Uterus (tissue), 4 donors: Measurements from ENCODE around the gene ZFYVE28. TPM values are rescaled to one million over a fixed set of nuclear protein-coding genes. Genes with fewer than 3 reads are reported as not detected.

Source experiments
- DNase-seq, 2 donors: peaks; one replicate each; pipeline ENCODE4 v3.0.0-alpha.2; 2019 to 2020
- H3K27ac ChIP-seq, 2 donors: fragments of 200-600 bp; sonication (generic); 1 replicate in 1 of 2; 2 replicates in 1 of 2; pipeline ENCODE4 v1.5.1; 2016 to 2018
- H3K27me3 ChIP-seq, 2 donors: fragments of 200-600 bp; sonication (generic); one replicate each; pipeline ENCODE4 v1.5.1; 2018 to 2019; ENCODE audit warnings: control low read depth in 1 of 2
- H3K36me3 ChIP-seq, 2 donors: fragments of 200-600 bp; sonication (generic); one replicate each; pipeline ENCODE4 v1.5.1; 2019; ENCODE audit warnings: control low read depth in 1 of 2
- H3K4me1 ChIP-seq, 2 donors: fragments of 200-600 bp; sonication (generic); one replicate each; pipeline ENCODE4 v1.5.1; 2018 to 2019; ENCODE audit warnings: control low read depth in 1 of 2
- H3K4me3 ChIP-seq, 2 donors: fragments of 200-600 bp; sonication (generic); 1 replicate in 1 of 2; 2 replicates in 1 of 2; pipeline ENCODE4 v1.5.1; 2018 to 2019; ENCODE audit warnings: mild to moderate bottlenecking in 1 of 2
- H3K9me3 ChIP-seq, 2 donors: fragments of 200-600 bp; sonication (generic); one replicate each; pipeline ENCODE4 v1.5.1; 2019; ENCODE audit warnings: control low read depth in 1 of 2
- POLR2A ChIP-seq, 2 donors: fragments of 450-650 bp; IDR thresholded peaks; one replicate each; pipeline ENCODE4 v1.6.1; 2016; ENCODE audit warnings: antibody characterized with exemption in 2 of 2, mild to moderate bottlenecking in 1 of 2, moderate library complexity in 1 of 2
- intact Hi-C: fragments of 100-400 bp; cut with DNase I; formaldehyde crosslinking; loops from one replicate; pipeline ENCODE4 v1.15.1; 2023; ENCODE audit warnings: low total_unique reads
- total RNA-seq, 4 donors: library from RNA; depleted of rRNA in 3 of 4; stranded (reverse); fragments of >200 nt in 3 of 4; gene quantifications; one replicate each; pipeline versions ENCODE4 v1.1.0 to v1.2.4, GENCODE V29; 2014 to 2023
- TF ChIP-seq, protein P1 (sequence below), 4 experiments: fragments of 200-600 bp in 2 of 4; fragments of 450-650 bp in 2 of 4; sonication (generic) in 2 of 4; IDR thresholded peaks; one replicate each; pipeline ENCODE4 v1.5.1; 2016 to 2019; ENCODE audit warnings: antibody characterized with exemption in 4 of 4, mild to moderate bottlenecking in 2 of 4, moderate library complexity in 1 of 4
- donor health status: DM: yes; HTN: yes; CAD: no.

Gene ZFYVE28
- total RNA-seq, 4 donors from 2014 or later, result 5.4 to 16.7 (median 13.4) TPM

DNA sequence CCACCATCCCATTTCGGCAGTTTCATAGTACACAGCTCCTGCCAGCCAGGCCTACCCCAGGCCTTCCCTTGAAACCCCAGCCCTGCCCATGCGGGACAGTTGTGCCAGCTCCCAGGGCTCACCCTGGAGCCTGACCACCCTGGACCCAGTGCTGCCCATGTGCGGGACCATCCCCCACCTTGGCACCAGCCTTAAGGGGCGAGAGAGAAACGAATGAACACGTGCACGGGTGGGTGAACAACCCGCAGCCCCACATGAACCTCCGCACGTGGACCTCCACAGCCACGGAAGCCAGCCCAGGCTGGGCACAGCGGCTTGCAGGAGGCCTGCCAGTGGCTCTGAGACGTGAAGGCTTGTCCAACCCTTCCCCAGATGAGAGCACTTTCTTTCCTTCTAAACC lies 80.5 kb downstream of the ZFYVE28 start:
- H3K36me3 ChIP-seq, result no peaks in the 10 kb centered on the region

DNA sequence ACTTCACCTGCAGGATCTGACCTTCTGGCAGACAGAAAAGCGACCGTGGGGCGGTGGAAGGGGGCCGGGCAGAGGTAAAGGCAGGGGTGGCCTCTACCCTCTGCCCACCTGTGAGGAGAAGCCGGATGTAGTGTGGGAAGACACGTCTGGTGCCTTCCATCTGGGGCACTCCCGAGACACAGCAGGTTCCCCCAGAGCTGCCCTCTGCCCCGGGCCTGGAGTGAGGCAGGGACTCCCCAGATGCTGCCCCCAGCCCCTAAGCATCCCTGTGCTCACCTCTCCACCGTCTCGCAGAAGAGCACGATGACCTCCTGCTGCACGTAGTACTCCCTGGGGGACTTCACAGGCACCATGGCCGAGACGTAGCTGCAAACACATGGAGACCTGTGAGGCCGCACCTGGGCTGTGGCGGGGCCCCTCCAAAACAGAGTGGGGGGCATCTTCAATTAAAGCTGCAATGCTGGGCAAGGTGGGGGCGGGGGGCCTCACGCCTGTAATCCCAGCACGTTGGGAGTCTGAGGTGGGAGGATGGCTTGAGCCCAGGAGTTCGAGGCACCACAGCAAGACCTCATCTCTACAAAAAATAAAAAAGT lies 81.2 kb downstream of the ZFYVE28 start:
- Histone ChIP-seq H3K27ac (no peak overlapping the region), H3K27me3 (no peaks in the 10 kb centered on the region), H3K4me1 (no peaks in the 10 kb centered on the region), H3K36me3 (no peaks in the 10 kb centered on the region), H3K4me3 (no peak overlapping the region), H3K9me3 (no peaks in the 10 kb centered on the region)
- intact Hi-C loops, result no loop called here
- TF ChIP-seq, protein P1, sequence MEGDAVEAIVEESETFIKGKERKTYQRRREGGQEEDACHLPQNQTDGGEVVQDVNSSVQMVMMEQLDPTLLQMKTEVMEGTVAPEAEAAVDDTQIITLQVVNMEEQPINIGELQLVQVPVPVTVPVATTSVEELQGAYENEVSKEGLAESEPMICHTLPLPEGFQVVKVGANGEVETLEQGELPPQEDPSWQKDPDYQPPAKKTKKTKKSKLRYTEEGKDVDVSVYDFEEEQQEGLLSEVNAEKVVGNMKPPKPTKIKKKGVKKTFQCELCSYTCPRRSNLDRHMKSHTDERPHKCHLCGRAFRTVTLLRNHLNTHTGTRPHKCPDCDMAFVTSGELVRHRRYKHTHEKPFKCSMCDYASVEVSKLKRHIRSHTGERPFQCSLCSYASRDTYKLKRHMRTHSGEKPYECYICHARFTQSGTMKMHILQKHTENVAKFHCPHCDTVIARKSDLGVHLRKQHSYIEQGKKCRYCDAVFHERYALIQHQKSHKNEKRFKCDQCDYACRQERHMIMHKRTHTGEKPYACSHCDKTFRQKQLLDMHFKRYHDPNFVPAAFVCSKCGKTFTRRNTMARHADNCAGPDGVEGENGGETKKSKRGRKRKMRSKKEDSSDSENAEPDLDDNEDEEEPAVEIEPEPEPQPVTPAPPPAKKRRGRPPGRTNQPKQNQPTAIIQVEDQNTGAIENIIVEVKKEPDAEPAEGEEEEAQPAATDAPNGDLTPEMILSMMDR (IDR thresholded peaks at IDR 0.05), result no peak
- TF ChIP-seq POLR2A (IDR thresholded peaks at IDR 0.05), result no peak
- DNase-seq, result no peak

More for the DNA sequence above, 80.5 kb downstream of the ZFYVE28 start:
- intact Hi-C loops, result no loop called here
- Histone ChIP-seq H3K9me3 (no peaks in the 10 kb centered on the region), H3K4me3 (no peak overlapping the region), H3K27ac (no peak overlapping the region), H3K4me1 (no peaks in the 10 kb centered on the region), H3K27me3 (no peaks in the 10 kb centered on the region)
- TF ChIP-seq, protein P1 (IDR thresholded peaks at IDR 0.05), result no peak
- TF ChIP-seq POLR2A (IDR thresholded peaks at IDR 0.05), result no peak
- DNase-seq, result no peak

DNA sequence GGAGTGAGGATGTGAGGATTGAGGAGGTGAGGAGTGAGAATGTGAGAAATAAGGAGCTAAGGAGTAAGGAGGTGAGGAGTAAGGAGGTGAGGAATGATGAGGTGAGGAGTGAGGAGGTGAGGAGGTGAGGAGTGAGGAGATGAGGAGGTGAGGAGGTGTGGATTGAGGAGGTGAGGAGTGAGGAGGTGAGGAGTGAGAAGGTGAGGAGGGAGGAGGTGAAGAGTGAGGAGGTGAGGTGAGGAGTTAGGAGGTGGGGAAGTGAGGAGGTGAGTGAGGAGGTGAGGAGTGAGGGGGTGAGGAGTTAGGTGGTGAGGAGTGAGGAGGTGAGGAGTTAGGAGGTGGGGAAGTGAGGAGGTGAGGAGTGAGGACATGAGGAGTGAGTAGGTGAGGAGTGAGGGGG lies 81.8 kb downstream of the ZFYVE28 start:
- Histone ChIP-seq H3K27ac (no peak overlapping the region), H3K4me3 (no peak overlapping the region), H3K36me3 (no peaks in the 10 kb centered on the region), H3K4me1 (no peaks in the 10 kb centered on the region), H3K9me3 (no peaks in the 10 kb centered on the region), H3K27me3 (no peaks in the 10 kb centered on the region)
- intact Hi-C loops, result no loop called here
- DNase-seq, result no peak
- TF ChIP-seq, protein P1 (IDR thresholded peaks at IDR 0.05), result no peak
- TF ChIP-seq POLR2A (IDR thresholded peaks at IDR 0.05), result no peak

DNA sequence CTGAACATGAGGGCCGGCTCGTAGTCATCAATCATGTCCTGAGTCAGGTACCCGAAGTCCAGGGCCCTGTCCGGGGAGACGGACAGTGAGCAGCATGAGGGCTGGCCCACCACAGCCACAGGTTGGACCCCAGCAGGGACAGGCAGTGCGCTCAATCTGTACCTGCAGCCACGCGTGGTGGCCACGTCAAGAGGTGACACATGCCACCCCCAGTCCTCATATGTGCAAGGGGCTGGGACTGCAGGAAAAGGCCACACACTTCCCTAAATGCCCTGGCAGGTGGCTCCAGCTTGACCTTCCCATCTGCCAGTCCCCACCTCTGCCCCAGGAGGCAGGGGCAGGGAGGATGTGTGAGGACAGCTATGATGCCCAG lies 82.7 kb downstream of the ZFYVE28 start:
- no peak for TF ChIP-seq POLR2A (IDR thresholded peaks at IDR 0.05)
- TF ChIP-seq, protein P1 (IDR thresholded peaks at IDR 0.05), result no peak
- DNase-seq, result no peak
- Histone ChIP-seq H3K27ac (no peak overlapping the region), H3K9me3 (no peaks in the 10 kb centered on the region), H3K4me3 (no peak overlapping the region), H3K36me3 (no peaks in the 10 kb centered on the region), H3K27me3 (no peaks in the 10 kb centered on the region), H3K4me1 (no peaks in the 10 kb centered on the region)
- intact Hi-C loops, result no loop called here

DNA sequence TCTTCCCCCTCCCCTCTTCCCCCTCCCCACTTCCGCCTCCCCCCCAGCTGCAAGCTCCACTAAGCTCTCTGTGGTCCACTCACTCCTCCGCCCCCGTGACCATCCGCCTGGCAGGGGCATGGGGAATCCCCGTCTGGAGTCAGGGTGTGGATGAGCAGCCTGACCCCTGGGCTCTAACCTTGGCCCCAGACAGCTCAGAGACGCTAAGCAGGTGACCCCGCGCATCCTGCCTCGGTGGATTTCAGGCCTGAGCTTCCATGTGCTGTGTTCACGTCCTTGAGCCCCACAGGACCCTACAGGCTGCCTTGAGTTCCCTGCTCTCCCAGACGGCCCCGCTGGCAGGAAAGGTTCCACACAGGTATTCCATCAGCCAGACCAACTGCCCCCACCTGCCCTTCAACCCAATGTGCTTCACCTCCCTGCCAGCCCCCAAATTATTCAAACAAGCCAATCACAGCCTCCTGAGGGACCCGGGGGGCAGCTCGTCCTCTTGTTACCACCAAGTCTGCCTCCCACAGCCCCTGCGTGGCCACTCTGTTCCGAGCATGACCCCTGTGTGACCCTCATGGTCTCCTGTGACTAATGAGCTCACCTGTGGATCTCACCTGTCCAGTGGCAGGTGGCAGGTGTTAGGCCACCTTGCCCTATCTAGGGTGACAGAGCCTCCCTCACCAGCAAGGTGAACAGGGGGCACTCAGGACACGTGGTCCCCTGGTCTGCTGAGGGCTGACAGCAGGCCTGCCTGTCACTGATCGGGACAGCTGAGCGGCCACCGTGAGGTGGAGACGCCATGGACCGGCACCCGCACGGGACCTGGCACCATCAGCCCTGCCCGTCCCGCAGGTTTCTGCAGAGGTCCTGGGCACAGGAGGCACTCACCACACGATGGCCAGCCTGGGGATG lies 83.4 kb downstream of the ZFYVE28 start:
- Histone ChIP-seq H3K36me3 (no peaks in the 10 kb centered on the region), H3K27ac (no peak overlapping the region), H3K4me3 (no peak overlapping the region), H3K27me3 (no peaks in the 10 kb centered on the region), H3K9me3 (no peaks in the 10 kb centered on the region), H3K4me1 (no peaks in the 10 kb centered on the region)
- DNase-seq, result no peak
- intact Hi-C loops, result no loop called here
- no peak for TF ChIP-seq POLR2A (IDR thresholded peaks at IDR 0.05)
